HEK293 (cell line): ENCODE data around the gene PCDH9.

ENCODE experiments used
- ATF2 ChIP-seq: fragments of 450-650 bp; formaldehyde crosslinking; IDR thresholded peaks from 2 replicates; pipeline ENCODE4 v1.5.1; 2016; ENCODE audit warnings: missing biosample characterization, missing genetic modification characterization, low read depth
- CTCF ChIP-seq: fragments of 450-650 bp; formaldehyde crosslinking; IDR thresholded peaks from 2 replicates; pipeline ENCODE4 v1.5.1; 2016; ENCODE audit warnings: missing biosample characterization, missing genetic modification characterization
- HOXD13 ChIP-seq: sonication (generic); formaldehyde crosslinking; IDR thresholded peaks from 2 replicates; pipeline ENCODE4 v1.8.0; 2022; ENCODE audit warnings: missing genetic modification reagents, borderline replicate concordance
- SETDB1 ChIP-seq: IDR thresholded peaks from one replicate; pipeline ENCODE4 v1.6.1; 2017; ENCODE audit warnings: mild to moderate bottlenecking, low read length, moderate library complexity, mixed read lengths; ENCODE audit not compliant: insufficient read length
- YY1 ChIP-seq: fragments of 450-650 bp; formaldehyde crosslinking; IDR thresholded peaks from 2 replicates; pipeline ENCODE4 v1.5.1; 2018; ENCODE audit warnings: missing biosample characterization, missing genetic modification characterization
- ZNF138 ChIP-seq: fragments of 450-650 bp; formaldehyde crosslinking; IDR thresholded peaks from 2 replicates; pipeline ENCODE4 v1.5.1; 2016; ENCODE audit warnings: missing biosample characterization, missing genetic modification characterization, borderline replicate concordance
- ZNF24 ChIP-seq: fragments of 450-650 bp; formaldehyde crosslinking; IDR thresholded peaks from 2 replicates; pipeline ENCODE4 v1.5.1; 2016; ENCODE audit warnings: missing biosample characterization, missing genetic modification characterization
- ZNF292 ChIP-seq: fragments of 450-650 bp; formaldehyde crosslinking; IDR thresholded peaks from 2 replicates; pipeline ENCODE4 v1.5.1; 2016; ENCODE audit warnings: low read depth, missing biosample characterization, missing genetic modification characterization, borderline replicate concordance
- ZNF335 ChIP-seq: fragments of 450-650 bp; formaldehyde crosslinking; conservative IDR thresholded peaks from 2 replicates; pipeline ENCODE4 v1.5.1; 2016; ENCODE audit warnings: missing biosample characterization, missing genetic modification characterization
- ZNF513 ChIP-seq: fragments of 450-650 bp; IDR thresholded peaks from 2 replicates; pipeline ENCODE4 v1.5.1; 2018; ENCODE audit warnings: missing biosample characterization, missing genetic modification characterization
- ZNF704 ChIP-seq: fragments of 450-650 bp; formaldehyde crosslinking; IDR thresholded peaks from 2 replicates; pipeline ENCODE4 v1.5.1; 2016; ENCODE audit warnings: missing biosample characterization, missing genetic modification characterization

GRCh38 chr13:67049744-67050143 lies 180.4 kb downstream of the PCDH9 start:
- TF ChIP-seq CTCF (tag by site-specific recombination) = no peak
- TF ChIP-seq ZNF292 (tag by site-specific recombination) = no peak
- TF ChIP-seq ZNF138 (tag by site-specific recombination) = no peak
- no peak for TF ChIP-seq ZNF335 (tag by site-specific recombination)
- no peak for TF ChIP-seq ZNF513 (tag by site-specific recombination)
- no peak for TF ChIP-seq ATF2 (tag by site-specific recombination)
- no peak for TF ChIP-seq ZNF24 (tag by site-specific recombination)
- no peak for TF ChIP-seq ZNF704
- TF ChIP-seq SETDB1 = no peak
- TF ChIP-seq HOXD13 = no peak
- no peak for TF ChIP-seq YY1
